ENCODE measurements around the gene SRPRB.

SRPRB gene

DNA sequence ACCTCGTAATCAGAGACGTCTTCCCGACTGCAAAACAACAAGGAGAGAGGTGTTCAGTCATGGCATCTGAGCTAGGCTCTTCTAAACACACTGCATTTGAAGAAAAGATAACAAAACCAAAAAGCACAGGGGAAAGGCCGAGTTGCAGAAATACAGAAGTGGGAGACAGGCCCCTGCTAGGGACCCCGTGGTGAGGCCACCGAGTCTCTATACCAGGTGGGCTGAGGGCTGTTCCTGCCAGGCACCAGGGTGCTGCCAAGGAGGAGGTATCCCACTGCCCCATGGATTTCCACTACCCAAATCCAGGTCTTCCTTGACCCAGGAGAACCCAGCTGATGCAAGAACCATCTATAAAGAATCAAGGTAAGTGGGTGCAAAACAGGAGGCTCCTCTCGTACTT is 59.0 kb downstream of the SRPRB start:
- in situ Hi-C loops (cut with HindIII; ENCODE audit: low sequenced_read_pairs) = no loop called here

- in situ Hi-C loops (cut with HindIII; ENCODE audit: low sequenced_read_pairs) = no loop called here
These were observed 59.7 kb downstream of the SRPRB start for GRCh38 chr3:133865136-133865855.

GRCh38 chr3:133866141-133866540 is 60.5 kb downstream of the SRPRB start:
- in situ Hi-C loops (cut with HindIII; ENCODE audit: low sequenced_read_pairs) = no loop called here

DNA sequence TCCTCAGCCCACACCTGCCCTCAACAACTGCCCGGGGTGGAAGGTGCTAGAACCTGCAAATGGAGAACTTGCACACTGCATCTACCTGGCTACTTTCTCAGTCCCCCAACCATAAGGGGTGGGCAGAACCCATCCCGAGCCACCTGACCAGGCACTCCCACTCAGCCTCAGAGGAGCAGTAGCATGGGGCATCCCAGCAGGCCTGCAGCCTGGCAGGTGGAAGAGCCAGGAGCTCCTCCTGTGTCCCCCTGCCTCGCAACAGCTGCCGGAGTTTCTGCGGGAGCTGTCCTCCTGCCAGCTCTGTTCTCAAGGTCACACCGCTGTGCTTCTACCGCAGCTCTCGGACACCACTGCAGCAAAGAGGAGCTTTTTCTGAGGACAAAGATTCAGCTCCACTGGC is 62.6 kb downstream of the SRPRB start:
- in situ Hi-C loops (cut with HindIII; ENCODE audit: low sequenced_read_pairs) = no loop called here

- in situ Hi-C loops (cut with HindIII; ENCODE audit: low sequenced_read_pairs) = no loop called here
These were observed 63.3 kb downstream of the SRPRB start for GRCh38 chr3:133868758-133869475.

DNA sequence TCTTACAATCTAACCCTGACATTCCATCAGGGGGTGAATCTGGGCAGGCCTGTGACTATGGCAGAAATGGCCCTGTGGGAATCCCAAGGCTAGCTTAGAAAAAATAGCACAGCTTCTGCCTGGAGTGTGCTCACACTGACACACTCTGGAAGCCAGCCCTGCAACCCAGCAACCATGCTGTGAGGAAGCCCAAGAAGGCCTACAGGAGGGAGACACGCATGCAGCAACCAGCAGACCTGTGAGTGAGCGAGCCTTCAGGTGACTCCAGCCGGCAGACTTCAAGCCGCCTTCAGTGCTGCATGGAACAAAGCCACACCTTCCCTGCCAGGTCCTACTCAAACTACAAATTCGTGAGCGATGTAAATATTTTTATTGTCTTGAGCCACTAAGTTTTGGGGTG is 64.0 kb downstream of the SRPRB start:
- in situ Hi-C loops (cut with HindIII; ENCODE audit: low sequenced_read_pairs) = no loop called here

DNA sequence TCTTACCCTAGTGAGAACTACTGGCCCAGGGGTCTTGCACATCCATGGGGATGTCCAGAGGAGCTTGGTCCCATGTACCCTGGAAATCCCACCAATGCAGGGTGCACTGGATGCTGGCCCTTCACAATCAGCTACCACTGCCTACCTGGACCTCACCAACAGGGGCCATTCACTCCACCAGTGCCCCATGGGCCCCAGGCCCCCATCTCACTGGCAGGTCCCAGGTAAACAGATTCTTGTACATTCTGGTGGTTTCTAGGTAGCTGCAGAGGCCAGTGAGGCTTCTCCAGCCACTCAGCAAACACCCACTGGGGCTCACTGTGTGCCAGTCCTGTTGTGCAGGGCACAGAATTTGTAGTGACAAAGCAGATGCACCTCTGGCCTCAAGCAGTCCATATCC is 65.2 kb downstream of the SRPRB start:
- in situ Hi-C loops (cut with HindIII; ENCODE audit: low sequenced_read_pairs) = loop anchor here (5.0 kb wide), 1 partner anchor 49 kb away; no protein-coding TSS in a partner anchor

All from DLD1 (cell line).